GM21381 (cell line): ENCODE results near the gene TNFAIP3.
"Not testable (repeated sequence)": the region's sequence is repeated elsewhere in the genome, so short reads cannot be mapped to it uniquely, and the experiment has no call there.

Experiments used
- ATAC-seq: cut with Tn5 transposase; IDR thresholded peaks from one replicate; pipeline ENCODE4 v1.9.1; 2021; ENCODE audit warnings: mild to moderate bottlenecking, moderate library complexity; ENCODE audit not compliant: unreplicated experiment

Gene TNFAIP3

DNA sequence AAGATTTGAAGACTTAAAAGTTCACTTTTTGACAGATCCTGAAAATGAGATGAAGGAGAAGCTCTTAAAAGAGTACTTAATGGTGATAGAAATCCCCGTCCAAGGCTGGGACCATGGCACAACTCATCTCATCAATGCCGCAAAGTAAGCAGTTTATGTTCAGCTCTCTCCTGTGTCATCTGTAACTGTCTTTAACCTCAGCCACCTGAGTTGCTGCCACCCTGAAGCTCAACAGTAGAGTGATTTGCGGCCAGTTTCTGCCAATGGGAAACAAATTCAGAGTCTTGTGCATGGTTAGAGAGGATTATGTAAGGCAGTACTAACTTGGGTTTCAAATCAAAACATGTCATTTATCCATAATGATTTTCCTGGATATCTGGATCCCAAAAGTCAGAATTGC lies 10.1 kb downstream of the TNFAIP3 start:
- ATAC-seq, result no peak

DNA sequence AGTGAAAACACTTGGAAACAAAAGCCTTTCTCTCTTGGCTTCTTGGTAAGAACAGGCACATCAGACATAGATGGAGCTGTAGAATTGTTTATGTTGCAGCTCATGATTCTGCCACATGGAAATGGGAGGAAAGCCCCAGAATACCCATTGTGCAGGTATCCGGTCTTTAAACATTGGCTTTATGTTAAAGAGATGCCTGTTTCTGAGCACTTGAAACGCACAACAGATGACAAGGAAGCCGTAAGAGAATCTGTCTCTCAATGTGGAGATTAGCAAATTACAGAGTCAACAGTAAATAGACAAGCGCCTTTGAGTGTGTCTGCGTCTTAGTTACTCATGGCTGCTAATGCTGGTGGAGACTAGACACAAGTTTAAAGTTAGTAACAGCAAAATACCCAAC lies 10.5 kb downstream of the TNFAIP3 start:
- ATAC-seq, result no peak

DNA sequence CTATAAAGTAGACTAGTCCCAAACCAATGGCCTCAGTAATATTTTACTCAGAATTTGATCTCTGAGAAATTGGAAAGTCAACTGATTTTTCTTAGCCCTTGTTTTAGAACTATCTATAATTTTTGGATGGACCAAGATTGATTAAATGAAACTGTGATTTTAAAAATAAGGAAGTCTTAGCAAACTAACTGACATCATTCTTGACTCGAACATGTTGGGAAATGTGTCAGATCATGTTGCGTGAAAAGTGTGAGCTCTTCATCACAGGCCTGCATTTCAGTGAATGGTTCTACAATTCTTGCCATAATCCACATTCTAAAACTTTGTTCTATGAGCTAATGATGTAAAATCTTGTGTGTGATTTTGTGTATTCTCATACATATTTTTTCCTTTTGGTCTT lies 11.0 kb downstream of the TNFAIP3 start:
- no peak for ATAC-seq

DNA sequence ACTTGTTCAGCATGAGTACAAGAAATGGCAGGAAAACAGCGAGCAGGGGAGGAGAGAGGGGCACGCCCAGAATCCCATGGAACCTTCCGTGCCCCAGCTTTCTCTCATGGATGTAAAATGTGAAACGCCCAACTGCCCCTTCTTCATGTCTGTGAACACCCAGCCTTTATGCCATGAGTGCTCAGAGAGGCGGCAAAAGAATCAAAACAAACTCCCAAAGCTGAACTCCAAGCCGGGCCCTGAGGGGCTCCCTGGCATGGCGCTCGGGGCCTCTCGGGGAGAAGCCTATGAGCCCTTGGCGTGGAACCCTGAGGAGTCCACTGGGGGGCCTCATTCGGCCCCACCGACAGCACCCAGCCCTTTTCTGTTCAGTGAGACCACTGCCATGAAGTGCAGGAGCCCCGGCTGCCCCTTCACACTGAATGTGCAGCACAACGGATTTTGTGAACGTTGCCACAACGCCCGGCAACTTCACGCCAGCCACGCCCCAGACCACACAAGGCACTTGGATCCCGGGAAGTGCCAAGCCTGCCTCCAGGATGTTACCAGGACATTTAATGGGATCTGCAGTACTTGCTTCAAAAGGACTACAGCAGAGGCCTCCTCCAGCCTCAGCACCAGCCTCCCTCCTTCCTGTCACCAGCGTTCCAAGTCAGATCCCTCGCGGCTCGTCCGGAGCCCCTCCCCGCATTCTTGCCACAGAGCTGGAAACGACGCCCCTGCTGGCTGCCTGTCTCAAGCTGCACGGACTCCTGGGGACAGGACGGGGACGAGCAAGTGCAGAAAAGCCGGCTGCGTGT lies 11.6 kb downstream of the TNFAIP3 start:
- no peak for ATAC-seq

DNA sequence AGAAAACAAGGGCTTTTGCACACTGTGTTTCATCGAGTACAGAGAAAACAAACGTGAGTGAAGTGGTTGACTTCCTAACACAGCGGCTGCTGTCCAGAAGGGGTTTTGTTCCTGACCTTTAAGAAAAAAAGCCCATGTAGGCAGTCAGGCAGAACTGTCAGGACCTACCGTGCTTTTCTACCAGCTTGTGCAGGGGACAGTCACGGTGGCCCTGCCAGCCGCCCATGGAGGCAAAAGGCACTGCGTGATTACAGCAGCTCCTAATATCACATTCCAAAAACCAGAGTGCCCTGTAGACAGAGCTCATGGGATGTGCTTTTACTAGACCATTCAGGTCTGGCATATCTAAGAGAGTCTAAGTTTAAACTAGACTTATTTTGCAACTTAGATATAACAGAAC lies 12.2 kb downstream of the TNFAIP3 start:
- no peak for ATAC-seq

DNA sequence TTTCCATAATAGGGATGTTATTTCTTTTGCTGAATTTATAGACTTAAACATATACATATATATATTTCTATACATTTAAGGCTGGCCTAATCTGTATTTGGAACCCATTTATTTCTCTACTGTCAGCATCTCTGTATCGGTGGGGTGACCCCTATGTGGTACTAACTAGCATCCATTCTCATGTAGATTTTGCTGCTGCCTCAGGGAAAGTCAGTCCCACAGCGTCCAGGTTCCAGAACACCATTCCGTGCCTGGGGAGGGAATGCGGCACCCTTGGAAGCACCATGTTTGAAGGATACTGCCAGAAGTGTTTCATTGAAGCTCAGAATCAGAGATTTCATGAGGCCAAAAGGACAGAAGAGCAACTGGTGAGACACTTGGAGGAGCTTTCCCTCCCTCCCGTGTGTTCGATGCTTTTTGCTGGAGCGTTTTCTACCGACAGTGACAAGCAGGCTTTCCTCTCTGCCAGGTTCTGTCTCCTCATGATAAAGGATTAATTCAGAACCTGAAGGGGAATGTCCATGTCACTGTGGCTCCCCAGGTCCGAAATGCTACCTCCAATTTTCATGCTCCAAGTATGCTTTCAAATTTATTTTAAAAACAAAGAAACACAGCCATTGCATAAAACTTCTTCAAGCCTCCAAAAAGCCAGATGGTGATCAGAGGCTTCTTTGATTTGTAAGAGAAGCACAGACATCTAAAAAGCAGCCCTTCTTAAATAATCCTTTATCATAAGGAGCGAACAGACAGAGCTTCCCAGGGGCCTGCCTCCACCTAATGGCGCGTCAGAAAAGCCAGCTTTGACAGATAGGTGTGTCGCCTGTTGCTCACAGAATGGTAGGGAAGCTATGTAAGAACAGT lies 13.1 kb downstream of the TNFAIP3 start:
- ATAC-seq, result no peak

DNA sequence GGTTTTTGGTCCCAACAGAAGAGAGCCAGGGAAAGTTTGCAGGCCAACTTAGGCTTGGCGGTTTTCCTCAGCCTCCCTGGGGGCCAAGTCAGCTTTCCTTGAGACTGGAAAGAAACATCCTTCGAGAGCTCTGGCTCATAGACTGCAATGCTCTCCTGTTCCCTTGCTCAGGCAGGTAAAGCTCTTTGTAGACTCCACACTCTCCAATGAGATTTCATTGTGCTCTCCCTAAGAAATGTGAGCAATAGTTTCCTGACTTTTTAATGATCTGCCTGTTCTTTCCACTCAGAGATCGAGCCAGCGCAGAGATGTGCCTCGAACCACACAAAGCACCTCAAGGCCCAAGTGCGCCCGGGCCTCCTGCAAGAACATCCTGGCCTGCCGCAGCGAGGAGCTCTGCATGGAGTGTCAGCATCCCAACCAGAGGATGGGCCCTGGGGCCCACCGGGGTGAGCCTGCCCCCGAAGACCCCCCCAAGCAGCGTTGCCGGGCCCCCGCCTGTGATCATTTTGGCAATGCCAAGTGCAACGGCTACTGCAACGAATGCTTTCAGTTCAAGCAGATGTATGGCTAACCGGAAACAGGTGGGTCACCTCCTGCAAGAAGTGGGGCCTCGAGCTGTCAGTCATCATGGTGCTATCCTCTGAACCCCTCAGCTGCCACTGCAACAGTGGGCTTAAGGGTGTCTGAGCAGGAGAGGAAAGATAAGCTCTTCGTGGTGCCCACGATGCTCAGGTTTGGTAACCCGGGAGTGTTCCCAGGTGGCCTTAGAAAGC lies 13.9 kb downstream of the TNFAIP3 start:
- ATAC-seq, result no peak

DNA sequence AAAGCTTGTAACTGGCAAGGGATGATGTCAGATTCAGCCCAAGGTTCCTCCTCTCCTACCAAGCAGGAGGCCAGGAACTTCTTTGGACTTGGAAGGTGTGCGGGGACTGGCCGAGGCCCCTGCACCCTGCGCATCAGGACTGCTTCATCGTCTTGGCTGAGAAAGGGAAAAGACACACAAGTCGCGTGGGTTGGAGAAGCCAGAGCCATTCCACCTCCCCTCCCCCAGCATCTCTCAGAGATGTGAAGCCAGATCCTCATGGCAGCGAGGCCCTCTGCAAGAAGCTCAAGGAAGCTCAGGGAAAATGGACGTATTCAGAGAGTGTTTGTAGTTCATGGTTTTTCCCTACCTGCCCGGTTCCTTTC lies 14.4 kb downstream of the TNFAIP3 start:
- ATAC-seq, result no peak

DNA sequence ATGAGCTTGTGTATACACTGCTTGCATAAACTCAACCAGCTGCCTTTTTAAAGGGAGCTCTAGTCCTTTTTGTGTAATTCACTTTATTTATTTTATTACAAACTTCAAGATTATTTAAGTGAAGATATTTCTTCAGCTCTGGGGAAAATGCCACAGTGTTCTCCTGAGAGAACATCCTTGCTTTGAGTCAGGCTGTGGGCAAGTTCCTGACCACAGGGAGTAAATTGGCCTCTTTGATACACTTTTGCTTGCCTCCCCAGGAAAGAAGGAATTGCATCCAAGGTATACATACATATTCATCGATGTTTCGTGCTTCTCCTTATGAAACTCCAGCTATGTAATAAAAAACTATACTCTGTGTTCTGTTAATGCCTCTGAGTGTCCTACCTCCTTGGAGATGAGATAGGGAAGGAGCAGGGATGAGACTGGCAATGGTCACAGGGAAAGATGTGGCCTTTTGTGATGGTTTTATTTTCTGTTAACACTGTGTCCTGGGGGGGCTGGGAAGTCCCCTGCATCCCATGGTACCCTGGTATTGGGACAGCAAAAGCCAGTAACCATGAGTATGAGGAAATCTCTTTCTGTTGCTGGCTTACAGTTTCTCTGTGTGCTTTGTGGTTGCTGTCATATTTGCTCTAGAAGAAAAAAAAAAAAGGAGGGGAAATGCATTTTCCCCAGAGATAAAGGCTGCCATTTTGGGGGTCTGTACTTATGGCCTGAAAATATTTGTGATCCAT lies 15.3 kb downstream of the TNFAIP3 start:
- no peak for ATAC-seq

DNA sequence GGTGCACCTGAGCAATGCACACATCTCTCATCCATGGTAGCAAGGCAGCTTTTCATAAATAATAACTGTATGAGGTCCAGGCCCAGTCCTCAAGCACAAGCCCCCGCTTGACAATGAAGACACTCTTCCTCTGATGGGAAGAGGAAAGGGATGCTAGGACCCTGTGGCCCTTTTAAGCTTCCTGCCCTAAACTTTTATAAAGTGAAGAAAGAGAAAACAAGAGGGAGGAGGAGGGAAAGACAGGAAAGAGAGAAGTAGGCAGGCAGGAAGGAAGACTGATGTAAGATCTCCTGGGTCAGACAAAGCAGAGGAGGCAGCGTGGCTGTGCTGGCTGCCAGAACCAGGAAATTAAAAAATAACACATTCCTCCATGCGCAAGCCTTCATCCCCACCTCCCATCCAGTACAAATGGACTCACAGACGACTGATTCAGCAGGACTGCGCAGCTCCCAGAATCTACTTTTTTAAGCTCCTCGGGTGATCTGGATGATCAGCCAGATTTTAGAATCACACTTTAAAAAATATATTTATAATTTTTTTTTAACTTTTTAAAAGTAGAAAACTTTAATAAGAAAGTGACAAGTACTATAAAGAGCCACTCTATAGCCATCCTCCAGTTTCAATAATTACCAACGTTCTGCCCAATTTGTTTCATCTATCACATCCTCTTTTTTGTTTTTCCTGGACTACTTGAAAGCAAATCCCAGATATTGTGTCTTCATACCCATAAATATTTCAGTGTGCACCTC lies 16.5 kb downstream of the TNFAIP3 start:
- ATAC-seq, result no peak

DNA sequence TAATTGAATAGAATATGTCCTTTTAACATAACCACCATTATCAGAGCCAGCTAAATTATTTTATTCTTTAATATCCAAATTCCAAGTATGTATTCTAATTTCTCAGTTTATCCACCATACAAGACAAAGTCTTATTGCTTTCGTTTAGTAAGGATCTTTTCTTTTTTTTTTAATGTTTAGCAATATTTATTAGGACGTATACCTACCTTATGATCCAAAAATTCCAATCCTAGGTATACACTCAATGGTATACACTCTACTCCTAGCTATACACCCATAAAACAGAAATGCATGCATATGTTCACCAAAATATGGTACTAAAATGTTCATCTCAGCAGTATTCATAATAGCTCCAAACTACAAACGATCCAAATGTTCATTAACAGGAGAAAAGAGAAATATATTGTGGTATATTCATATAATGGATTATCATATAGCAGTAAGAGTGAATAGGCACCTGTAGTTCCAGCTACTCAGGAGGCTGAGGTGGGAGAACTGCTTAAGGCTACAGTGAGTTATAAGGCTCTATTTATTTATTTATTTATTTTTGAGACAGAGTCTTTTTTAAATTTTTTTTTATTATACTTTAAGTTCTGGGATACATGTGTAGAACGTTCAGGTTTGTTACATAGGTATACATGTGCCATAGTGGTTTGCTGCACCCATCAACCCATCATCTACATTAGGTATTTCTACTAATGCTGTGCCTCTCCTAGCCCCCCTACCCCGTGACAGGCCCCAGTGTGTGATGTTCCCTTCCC lies 17.3 kb downstream of the TNFAIP3 start:
- no peak for ATAC-seq

DNA sequence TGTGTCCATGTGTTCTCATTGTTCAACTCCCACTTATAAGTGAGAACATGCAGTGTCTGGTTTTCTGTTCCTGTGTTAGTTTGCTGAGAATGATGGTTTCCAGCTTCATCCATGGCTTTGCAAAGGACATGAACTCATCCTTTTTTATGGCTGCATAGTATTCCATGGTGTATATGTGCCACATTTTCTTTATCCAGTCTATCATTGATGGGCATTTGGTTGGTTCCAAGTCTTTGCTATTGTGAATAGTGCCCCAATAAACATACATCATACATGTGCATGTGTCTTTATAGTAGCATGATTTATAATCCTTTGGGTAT lies 17.8 kb downstream of the TNFAIP3 start:
- ATAC-seq, result not testable (repeated sequence)

DNA sequence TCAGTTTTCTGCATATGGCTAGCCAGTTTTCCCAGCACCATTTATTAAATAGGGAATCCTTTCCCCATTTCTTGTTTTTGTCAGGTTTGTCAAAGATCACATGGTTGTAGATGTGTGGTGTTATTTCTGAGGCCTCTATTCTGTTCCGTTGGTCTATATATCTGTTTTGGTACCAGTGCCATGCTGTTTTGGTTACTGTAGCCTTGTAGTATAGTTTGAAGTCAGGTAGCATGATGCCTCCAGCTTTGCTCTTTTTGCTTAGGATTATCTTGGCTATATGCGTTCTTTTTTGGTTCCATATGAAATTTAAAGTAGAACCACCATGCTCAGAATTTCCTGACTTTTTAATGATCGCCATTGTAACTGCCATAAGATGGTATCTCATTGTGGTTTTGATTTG lies 19.2 kb downstream of the TNFAIP3 start:
- not testable (repeated sequence) for ATAC-seq

DNA sequence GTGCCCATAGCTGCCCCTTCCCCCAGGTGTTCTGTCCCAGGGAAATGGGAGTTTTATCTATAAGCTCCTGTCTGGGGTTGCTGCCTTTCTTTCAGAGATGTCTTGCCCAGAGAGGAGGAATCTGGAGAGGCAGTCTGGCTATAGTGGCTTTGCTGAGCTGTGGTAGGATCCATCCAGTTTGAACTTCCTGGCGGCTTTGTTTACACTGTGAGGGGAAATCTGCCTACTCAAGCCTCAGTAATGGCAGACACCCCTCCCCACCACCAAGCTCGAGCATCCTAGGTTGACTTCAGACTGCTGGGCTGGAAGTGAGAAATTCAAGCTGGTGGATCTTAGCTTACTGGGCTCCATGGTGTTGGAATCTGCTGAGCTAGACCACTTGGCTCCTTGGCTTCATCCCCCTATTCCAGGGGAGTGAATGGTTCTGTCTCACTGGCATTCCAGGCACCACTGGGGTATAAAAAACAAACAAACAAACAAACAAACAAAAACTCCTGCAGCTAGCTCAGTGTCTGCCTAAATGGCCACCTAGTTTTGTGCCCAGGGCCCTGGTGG lies 24.0 kb downstream of the TNFAIP3 start:
- ATAC-seq, result no peak

DNA sequence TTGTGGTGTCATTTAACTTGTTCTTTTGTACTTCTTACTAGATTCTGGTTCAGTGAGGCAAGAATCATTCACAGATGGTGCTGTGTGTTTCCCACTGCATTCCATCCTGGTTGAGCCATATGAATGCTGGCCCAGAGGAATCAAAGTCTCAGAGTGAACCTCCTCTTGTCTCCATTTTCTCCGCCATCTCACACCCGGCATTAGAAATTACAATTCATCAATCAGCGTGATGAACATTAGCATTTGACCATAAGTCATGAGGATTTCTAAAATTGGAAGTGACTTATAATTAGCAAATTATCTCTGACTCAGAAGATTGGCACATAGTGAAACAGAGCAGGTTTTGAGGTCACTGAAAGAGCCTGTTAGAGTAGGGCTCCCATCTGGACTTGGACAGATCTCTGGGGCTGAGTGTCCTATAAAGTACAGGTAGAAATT lies 25.2 kb downstream of the TNFAIP3 start:
- ATAC-seq, result no peak

DNA sequence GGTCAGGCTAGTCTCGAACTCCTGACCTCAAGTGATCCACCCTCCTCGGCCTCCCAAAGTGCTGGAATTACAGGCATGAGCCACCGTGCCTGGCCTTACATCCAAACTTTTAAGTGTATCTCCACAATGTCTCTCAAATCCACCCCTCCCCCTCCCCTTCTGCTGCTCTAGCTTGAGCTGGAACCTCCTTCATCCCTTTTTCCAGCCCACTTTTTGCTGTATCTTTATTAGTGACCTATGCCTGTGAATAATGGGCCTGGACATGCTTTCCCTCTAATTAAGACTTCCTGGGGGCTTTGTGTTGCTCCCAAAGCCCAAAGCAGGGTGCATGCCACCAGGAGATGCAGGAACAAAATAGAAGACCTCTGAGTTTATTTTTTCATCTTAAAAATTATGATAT lies 26.1 kb downstream of the TNFAIP3 start:
- no peak for ATAC-seq

DNA sequence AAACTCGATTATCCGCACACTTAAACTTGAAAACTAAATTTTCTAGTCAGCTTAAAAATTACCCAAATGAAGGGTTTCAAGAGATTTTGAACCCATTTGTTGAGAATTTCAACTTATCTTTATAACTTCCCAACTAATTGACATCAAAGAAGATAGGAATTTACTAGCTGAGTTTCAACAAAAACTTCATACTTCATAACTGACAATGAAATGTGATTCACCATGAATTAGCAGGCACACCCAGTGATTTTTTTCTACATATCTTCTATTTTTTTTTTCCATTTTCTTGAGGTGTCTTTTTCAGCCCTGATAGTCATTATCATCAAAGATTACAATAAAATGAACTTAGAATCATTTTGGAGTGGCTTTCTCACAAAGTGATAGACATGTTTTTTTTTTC lies 26.7 kb downstream of the TNFAIP3 start:
- ATAC-seq, result no peak

DNA sequence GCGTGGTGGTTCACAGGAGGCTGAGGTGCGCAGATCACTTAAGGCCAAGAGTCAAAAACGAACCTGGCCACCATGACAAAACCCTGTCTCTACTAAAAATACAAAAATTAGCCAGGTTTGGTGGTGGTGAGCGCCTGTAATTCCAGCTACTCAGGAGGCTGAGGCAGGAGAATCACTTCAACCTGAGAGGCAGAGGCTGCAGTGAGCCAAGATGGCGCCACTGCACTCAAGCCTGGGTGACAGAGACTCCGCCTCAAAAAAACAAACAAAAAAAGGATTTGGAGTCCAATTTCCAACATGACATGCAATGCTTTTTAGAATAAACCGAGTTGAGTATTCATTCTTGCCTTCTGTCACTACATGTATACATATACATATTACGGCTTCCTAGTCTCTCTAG lies 27.3 kb downstream of the TNFAIP3 start:
- not testable (repeated sequence) for ATAC-seq

DNA sequence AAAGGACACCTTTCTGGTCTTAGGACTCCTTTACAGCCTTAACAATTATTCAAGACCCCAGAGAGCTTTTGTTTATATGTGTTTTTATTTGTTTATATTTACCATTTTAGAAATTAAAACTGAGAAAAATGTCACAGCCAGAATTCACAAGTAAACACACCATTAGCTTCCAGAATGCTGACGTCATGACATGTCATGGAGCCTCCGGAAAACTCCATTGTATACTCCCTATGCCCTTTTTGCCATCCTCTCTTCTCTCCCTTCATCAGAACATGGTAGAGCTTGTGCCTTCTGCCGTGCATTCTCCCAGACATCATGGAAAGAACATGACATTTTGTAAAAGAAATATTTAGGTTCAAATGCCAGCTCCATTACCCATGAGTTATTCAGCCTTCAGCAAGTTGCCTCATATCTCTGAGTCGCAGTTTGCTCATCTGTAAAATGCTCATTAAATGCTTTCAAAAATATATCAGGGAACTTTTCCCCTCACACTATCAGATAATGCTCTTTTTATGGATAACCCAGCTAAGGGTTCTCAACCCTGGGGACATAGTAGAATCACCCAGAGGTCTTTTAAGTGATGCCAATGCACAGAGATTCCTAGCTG lies 27.8 kb downstream of the TNFAIP3 start:
- ATAC-seq, result no peak
